HCT116 (cell line): ENCODE measurements around the gene NAT10. TPM values are rescaled to one million over a fixed set of nuclear protein-coding genes. Genes with fewer than 3 reads are reported as not detected.
A peak's percentile ranks its signal among the peaks of the same experiment; 100 is the strongest.
"Not testable (repeated sequence)": the region's sequence is repeated elsewhere in the genome, so short reads cannot be mapped to it uniquely, and the experiment has no call there.

Experiments
- ATAC-seq: fragments of 200-7000 bp; cut with Tn5 transposase; 2 replicates; pipeline ENCODE4 v1.9.1; 2020; ENCODE audit warnings: mild to moderate bottlenecking, moderate library complexity
- BruUV-seq: library from RNA; stranded (reverse); fragments of 400-500 nt; replicated peaks from 2 replicates; lab custom pipeline; 2021; lab: Mats Ljungman, UMichigan
- CTCF ChIA-PET: fragments of 300-600 bp; sonication (Branson Sonifier 250); formaldehyde crosslinking; loops from one replicate; lab custom pipeline; 2021; ENCODE audit warnings: antibody characterized with exemption; lab: Charles Lee
- POLR2A ChIA-PET: fragments of 300-600, 350-600 bp; sonication (Branson Sonifier 250); formaldehyde crosslinking; loops from one replicate; lab custom pipeline; 2021; ENCODE audit warnings: antibody characterized with exemption; lab: Charles Lee
- RAD21 ChIA-PET, 2 experiments: fragments of 300-600 bp; sonication (Branson Sonifier 250); formaldehyde crosslinking; loops; one replicate each; lab custom pipeline; 2023; ENCODE audit warnings: low total read pairs in 2 of 2; ENCODE audit not compliant: uncharacterized antibody in 2 of 2, unreplicated experiment in 2 of 2, low non-redundant PET in 1 of 2; lab: Charles Lee
- DNase-seq: peaks from one replicate; pipeline ENCODE4 v3.0.0-alpha.2; 2010; ENCODE audit warnings: low read depth, low spot score
- H2AFZ ChIP-seq: fragments of 200-600 bp; shearing (Covaris generic), sonication (generic); 2 replicates; pipeline ENCODE4 v1.6.1; 2017; ENCODE audit warnings: low read depth, mixed run types, mixed read lengths, antibody characterized with exemption, low read length; ENCODE audit not compliant: poor library complexity, severe bottlenecking
- H3K27ac ChIP-seq: 2 replicates; pipeline ENCODE4 v1.5.1; 2012; ENCODE audit warnings: low read depth, low read length
- H3K27me3 ChIP-seq: fragments of 200-600 bp; sonication (generic); 2 replicates; pipeline ENCODE4 v1.6.1; 2016; ENCODE audit warnings: mixed run types, low read length, mixed read lengths; ENCODE audit not compliant: insufficient read depth
- H3K36me3 ChIP-seq, 2 experiments: fragments of 200-500 bp in 1 of 2; fragments of 200-600 bp in 1 of 2; sonication (Bioruptor generic) in 1 of 2; sonication (generic) in 1 of 2; 2 replicates each; pipeline versions ENCODE4 v1.5.1 to v1.6.1; 2014 to 2016; ENCODE audit warnings: low read length in 2 of 2, inconsistent platforms in 1 of 2, mixed read lengths in 1 of 2, mixed run types in 1 of 2; ENCODE audit not compliant: insufficient read depth in 2 of 2, control insufficient read depth in 1 of 2
- H3K4me1 ChIP-seq, 2 experiments: fragments of 200-600 bp in 1 of 2; sonication (generic) in 1 of 2; 2 replicates each; pipeline versions ENCODE4 v1.5.1 to v1.6.1; 2012 to 2017; ENCODE audit warnings: low read length in 2 of 2, inconsistent platforms in 1 of 2, mild to moderate bottlenecking in 1 of 2, mixed read lengths in 1 of 2, mixed run types in 1 of 2, moderate library complexity in 1 of 2; ENCODE audit not compliant: insufficient read depth in 2 of 2, control insufficient read depth in 1 of 2
- H3K4me2 ChIP-seq: fragments of 200-600 bp; sonication (generic); 2 replicates; pipeline ENCODE4 v1.6.1; 2017; ENCODE audit warnings: mixed run types, low read length, mixed read lengths
- H3K4me3 ChIP-seq, 2 experiments: fragments of 200-600 bp in 1 of 2; sonication (generic) in 1 of 2; replicated peaks in 1 of 2; 2 replicates each; pipeline ENCODE4 v1.5.1; 2011 to 2016; ENCODE audit warnings: low read length in 2 of 2, control low read depth in 1 of 2, low read depth in 1 of 2, mild to moderate bottlenecking in 1 of 2, mixed read lengths in 1 of 2, mixed run types in 1 of 2
- H3K79me2 ChIP-seq: fragments of 200-600 bp; sonication (generic); 2 replicates; pipeline ENCODE4 v1.6.1; 2017; ENCODE audit warnings: mild to moderate bottlenecking, mixed run types, low read length, moderate library complexity, mixed read lengths; ENCODE audit not compliant: insufficient read depth
- H3K9ac ChIP-seq: fragments of 200-600 bp; sonication (generic); 2 replicates; pipeline ENCODE4 v1.6.1; 2016; ENCODE audit warnings: low read length, mixed read lengths
- H3K9me2 ChIP-seq: fragments of 200-600 bp; sonication (generic), shearing (Covaris generic); 2 replicates; pipeline ENCODE4 v1.6.1; 2017; ENCODE audit warnings: mixed run types, mild to moderate bottlenecking, moderate library complexity; ENCODE audit not compliant: insufficient read depth
- H3K9me3 ChIP-seq, 2 experiments: fragments of 200-500 bp in 1 of 2; fragments of 200-600 bp in 1 of 2; sonication (Bioruptor generic) in 1 of 2; sonication (generic) in 1 of 2; 2 replicates each; pipeline ENCODE4 v1.6.1; 2014 to 2017; ENCODE audit warnings: low read length in 2 of 2, mixed read lengths in 2 of 2, inconsistent platforms in 1 of 2, low read depth in 1 of 2, mild to moderate bottlenecking in 1 of 2, mixed run types in 1 of 2, moderate library complexity in 1 of 2; ENCODE audit not compliant: control insufficient read depth in 1 of 2, insufficient read depth in 1 of 2
- H4K20me1 ChIP-seq: fragments of 200-600 bp; sonication (generic), shearing (Covaris generic); 2 replicates; pipeline ENCODE4 v1.6.1; 2017; ENCODE audit warnings: mixed run types, mild to moderate bottlenecking, moderate library complexity; ENCODE audit not compliant: insufficient read depth
- CTCF ChIP-seq, 3 experiments: fragments of 200-600 bp in 1 of 3; sonication (generic) in 1 of 3; IDR thresholded peaks in 2 of 3; conservative IDR thresholded peaks in 1 of 3; 2 replicates each; pipeline ENCODE4 v1.5.1; 2012 to 2017; ENCODE audit warnings: low read depth in 2 of 3, low read length in 2 of 3, antibody characterized with exemption in 1 of 3, borderline replicate concordance in 1 of 3, control low read depth in 1 of 3, mild to moderate bottlenecking in 1 of 3, mixed read lengths in 1 of 3, mixed run types in 1 of 3, moderate library complexity in 1 of 3; ENCODE audit not compliant: insufficient read depth in 1 of 3
- ELF1 ChIP-seq: IDR thresholded peaks from 2 replicates; pipeline ENCODE4 v1.6.1; 2012; ENCODE audit warnings: low read depth, borderline replicate concordance
- intact Hi-C: fragments of 100-400 bp; cut with micrococcal nuclease; formaldehyde crosslinking; loops from 2 replicates; pipeline ENCODE4 v1.10.0; 2022
- total RNA-seq: library from RNA; stranded (reverse); gene quantifications from one replicate; pipeline ENCODE4 v1.2.1, GENCODE V29; 2021; ENCODE audit not compliant: unreplicated experiment

Gene NAT10
- total RNA-seq, 1 experiment from 2014 or later, result 101 TPM

- TF ChIP-seq CTCF (IDR thresholded peaks at IDR 0.05 in 2 of 3, conservative IDR thresholded peaks at IDR 0.05 in 1 of 3; ENCODE audit: borderline replicate concordance in 1 of 3, insufficient read depth in 1 of 3, low read depth in 2 of 3, low read length in 2 of 3), result peak in 2 of 3 experiments; percentile 42 to 50; a peak in 4 of 6 replicates
- TF ChIP-seq ELF1, result no peak
- Histone ChIP-seq H3K27ac (no peak overlapping the region), H3K9ac (0 out of 2 replicates have a peak overlapping the region, but pooled peaks have one; percentile 0), H3K9me3 (no peaks in the 10 kb centered on the region), H3K4me2 (peak overlapping the region; percentile 11), H3K27me3 (no peaks in the 10 kb centered on the region), H3K9me2 (no peaks in the 10 kb centered on the region), H2AFZ (no peak overlapping the region), H3K4me3 (no peak overlapping the region), H3K79me2 (peaks cover 100% of the 10 kb centered on the region), H3K36me3 (peaks cover 8 to 16% of the 10 kb centered on the region in 2 experiments; a peak in 2 of 4 replicates), H4K20me1 (peaks cover 50% of the 10 kb centered on the region; the same call in 1 of the 2 replicates), H3K4me1 (peaks cover 22 to 70% of the 10 kb centered on the region in 2 experiments)
- intact Hi-C loops, result loop anchor here (5.0 kb wide), 1 partner anchor 68 kb away; no protein-coding TSS in a partner anchor
- ChIA-PET CTCF (no interaction called here), POLR2A (no interaction called here), RAD21 (no interaction called here)
- BruUV-seq, result no TSS peak
- peak; percentile 81 for ATAC-seq
- DNase-seq, result no peak
Observed at GRCh38 chr11:34065505-34066203, 39.8 kb upstream of the NAT10 start.

GRCh38 chr11:34066766-34067165 lies 38.7 kb upstream of the NAT10 start:
- H3K4me2 ChIP-seq, result peak overlapping the region; percentile 26; the same call in 1 of the 2 replicates
- H3K9me3 ChIP-seq, H2AFZ ChIP-seq, ATAC-seq, H3K9me2 ChIP-seq, H3K9ac ChIP-seq, RAD21 ChIA-PET, H3K27ac ChIP-seq, POLR2A ChIA-PET, H3K27me3 ChIP-seq, BruUV-seq, DNase-seq, CTCF ChIA-PET, H3K4me3 ChIP-seq: not testable (repeated sequence)
- peaks cover 100% of the 10 kb centered on the region for H3K79me2 ChIP-seq
- peaks cover 42% of the 10 kb centered on the region; the same call in 1 of the 2 replicates for H4K20me1 ChIP-seq
- H3K4me1 ChIP-seq, result peaks cover 22 to 71% of the 10 kb centered on the region in 2 experiments
- intact Hi-C loops, result loop anchor here (5.0 kb wide), 1 partner anchor 69 kb away; no protein-coding TSS in a partner anchor
- H3K36me3 ChIP-seq, result peaks cover 7 to 12% of the 10 kb centered on the region in 2 experiments; a peak in 2 of 4 replicates
